GM12878 (cell line): Measurements from ENCODE around the gene CLDN12. TPM values are rescaled to one million over a fixed set of nuclear protein-coding genes. Genes with fewer than 3 reads are reported as not detected.

Experiments used
- ATAC-seq: fragments of 200-7000 bp; cut with Tn5 transposase; 3 replicates; pipeline ENCODE4 v1.9.1; 2020; ENCODE audit warnings: mild to moderate bottlenecking, moderate library complexity
- BruUV-seq: library from RNA; stranded (reverse); fragments of 400-500 nt; replicated peaks from 2 replicates; lab custom pipeline; 2021; lab: Mats Ljungman, UMichigan
- CTCF ChIA-PET: fragments of 300-600 bp; sonication (Branson Sonifier 250); formaldehyde crosslinking; extraction: SDS; loops from one replicate; lab custom pipeline; 2021; ENCODE audit warnings: inconsistent platforms; lab: Yijun Ruan, JAX
- POLR2A ChIA-PET: fragments of 350-600 bp; formaldehyde crosslinking; extraction: SDS; loops from one replicate; lab custom pipeline; 2021; ENCODE audit warnings: inconsistent platforms; lab: Charles Lee
- RAD21 ChIA-PET: fragments of 300-600 bp; sonication (Branson Sonifier 250); formaldehyde crosslinking; loops from one replicate; lab custom pipeline; 2023; ENCODE audit warnings: antibody characterized with exemption; ENCODE audit not compliant: unreplicated experiment; lab: Charles Lee
- SMC1A ChIA-PET: fragments of 300-600 bp; sonication (Branson Sonifier 250); formaldehyde crosslinking; loops from one replicate; lab custom pipeline; 2023; ENCODE audit not compliant: unreplicated experiment, uncharacterized antibody; lab: Charles Lee
- DNase-seq: peaks from one replicate; pipeline ENCODE4 v3.0.0-alpha.2; 2011; ENCODE audit warnings: low read depth, low spot score
- FAIRE-seq: peaks from 3 replicates; lab custom pipeline; 2011; peaks lifted over from hg19 to GRCh38; lab: Jason Lieb, UNC
- H2AFZ ChIP-seq: 2 replicates; pipeline ENCODE4 v1.6.0; 2011; ENCODE audit warnings: low read depth, low read length, control low read depth; ENCODE audit not compliant: control insufficient read depth
- H3K27ac ChIP-seq: 2 replicates; pipeline ENCODE4 v1.5.1; 2011; ENCODE audit warnings: control low read depth; ENCODE audit not compliant: control insufficient read depth, insufficient read depth
- H3K27me3 ChIP-seq, 2 experiments: replicated peaks in 1 of 2; 2 replicates each; pipeline versions ENCODE4 v1.6.0 to v1.6.1; 2011; ENCODE audit warnings: low read length in 1 of 2; ENCODE audit not compliant: control insufficient read depth in 2 of 2, insufficient read depth in 2 of 2
- H3K36me3 ChIP-seq, 2 experiments: 2 replicates each; pipeline ENCODE4 v1.5.1; 2011; ENCODE audit warnings: low read length in 1 of 2; ENCODE audit not compliant: control insufficient read depth in 2 of 2, insufficient read depth in 2 of 2
- H3K4me1 ChIP-seq: 2 replicates; pipeline ENCODE4 v1.6.1; 2011; ENCODE audit warnings: mild to moderate bottlenecking, low read length, moderate library complexity, mixed read lengths; ENCODE audit not compliant: control insufficient read depth, insufficient read depth
- H3K4me2 ChIP-seq: 2 replicates; pipeline ENCODE4 v1.6.0; 2011; ENCODE audit warnings: control low read depth; ENCODE audit not compliant: control insufficient read depth, insufficient read depth
- H3K4me3 ChIP-seq: fragments of 200-600 bp; sonication (generic); 2 replicates; pipeline ENCODE4 v1.5.1; 2016
- H3K79me2 ChIP-seq: 2 replicates; pipeline ENCODE4 v1.6.0; 2011; ENCODE audit warnings: low read length; ENCODE audit not compliant: control insufficient read depth, insufficient read depth
- H3K9ac ChIP-seq: 2 replicates; pipeline ENCODE4 v1.8.0; 2011; ENCODE audit warnings: low read length, control low read depth, mixed read lengths; ENCODE audit not compliant: control insufficient read depth, insufficient read depth
- H3K9me3 ChIP-seq: replicated peaks from 3 replicates; pipeline ENCODE4 v1.5.1; 2011; ENCODE audit warnings: mild to moderate bottlenecking, low read length; ENCODE audit not compliant: control insufficient read depth, insufficient read depth
- H4K20me1 ChIP-seq: 2 replicates; pipeline ENCODE4 v1.6.0; 2011; ENCODE audit not compliant: control insufficient read depth, insufficient read depth
- ATF2 ChIP-seq: IDR thresholded peaks from 2 replicates; pipeline ENCODE4 v1.6.1; 2012; ENCODE audit warnings: low read length, inconsistent platforms
- BCL11A ChIP-seq: IDR thresholded peaks from 2 replicates; pipeline ENCODE4 v1.6.1; 2011; ENCODE audit warnings: low read depth, low read length
- BHLHE40 ChIP-seq, 2 experiments: fragments of 450-650 bp in 1 of 2; IDR thresholded peaks; 2 replicates each; pipeline ENCODE4 v1.6.1; 2011 to 2017; ENCODE audit warnings: low read depth in 2 of 2, borderline replicate concordance in 1 of 2, improper control_type of control experiment in 1 of 2, low read length in 1 of 2, mild to moderate bottlenecking in 1 of 2
- CUX1 ChIP-seq: IDR thresholded peaks from 2 replicates; pipeline ENCODE4 v1.6.1; 2012; ENCODE audit warnings: improper control_type of control experiment, low read depth, low read length; ENCODE audit not compliant: insufficient replicate concordance
- EGR1 ChIP-seq, 2 experiments: IDR thresholded peaks; 1 replicate in 1 of 2; 2 replicates in 1 of 2; pipeline ENCODE4 v1.6.1; 2011 to 2012; ENCODE audit warnings: low read depth in 2 of 2, low read length in 2 of 2, borderline replicate concordance in 1 of 2, mild to moderate bottlenecking in 1 of 2, moderate library complexity in 1 of 2
- ETV6 ChIP-seq, 2 experiments: fragments of 450-650 bp in 1 of 2; IDR thresholded peaks in 1 of 2; conservative IDR thresholded peaks in 1 of 2; 2 replicates each; pipeline ENCODE4 v1.6.1; 2014; ENCODE audit warnings: antibody characterized with exemption in 1 of 2, borderline replicate concordance in 1 of 2, low read depth in 1 of 2, mild to moderate bottlenecking in 1 of 2, moderate library complexity in 1 of 2
- FOS ChIP-seq: IDR thresholded peaks from 3 replicates; pipeline ENCODE4 v1.6.1; 2011; ENCODE audit warnings: borderline replicate concordance; ENCODE audit not compliant: insufficient read length; ENCODE audit errors: extremely low read depth
- LARP7 ChIP-seq: fragments of 450-650 bp; IDR thresholded peaks from 2 replicates; pipeline ENCODE4 v1.6.1; 2017; ENCODE audit warnings: mild to moderate bottlenecking
- NFYA ChIP-seq: IDR thresholded peaks from 2 replicates; pipeline ENCODE4 v1.6.1; 2011; ENCODE audit warnings: low read depth, mild to moderate bottlenecking, low read length, improper control_type of control experiment, borderline replicate concordance
- NR2C2 ChIP-seq: IDR thresholded peaks from 2 replicates; pipeline ENCODE4 v1.6.1; 2011; ENCODE audit warnings: borderline replicate concordance, low read depth; ENCODE audit not compliant: control insufficient read depth, insufficient read length
- POLR2AphosphoS2 ChIP-seq: IDR thresholded peaks from 2 replicates; pipeline ENCODE4 v1.6.1; 2011; ENCODE audit warnings: low read depth, mild to moderate bottlenecking, low read length, improper control_type of control experiment, moderate library complexity
- POLR2AphosphoS5 ChIP-seq: IDR thresholded peaks from 2 replicates; pipeline ENCODE4 v1.6.1; 2011; ENCODE audit warnings: mild to moderate bottlenecking, low read length, inconsistent platforms
- SIX5 ChIP-seq: IDR thresholded peaks from 2 replicates; pipeline ENCODE4 v1.6.1; 2011; ENCODE audit warnings: mild to moderate bottlenecking, low read depth, low read length, moderate library complexity; ENCODE audit not compliant: severe bottlenecking
- SPI1 ChIP-seq: IDR thresholded peaks from 2 replicates; pipeline ENCODE4 v1.6.1; 2011; ENCODE audit warnings: low read depth, mild to moderate bottlenecking, low read length, moderate library complexity, borderline replicate concordance; ENCODE audit not compliant: insufficient read depth
- WGBS: methylation state at CpG from one replicate; pipeline ENCODE4 v1.1.6; 2016; ENCODE audit warnings: low lambda C conversion rate; ENCODE audit not compliant: insufficient replicate concordance, insufficient coverage; ENCODE audit errors: missing lambda C conversion rate; 5-methylcytosine and 5-hydroxymethylcytosine counted together
- in situ Hi-C: fragments of 300-500 bp; cut with MboI; formaldehyde crosslinking; loops from 9 replicates; pipeline ENCODE4 v1.14.3; 2018; ENCODE audit warnings: mixed read lengths
- intact Hi-C: fragments of 100-400 bp; cut with micrococcal nuclease; formaldehyde crosslinking; loops from one replicate; pipeline ENCODE4 v1.14.2; 2022; ENCODE audit not compliant: unreplicated experiment
- polyA plus RNA-seq, 11 experiments: library from polyadenylated mRNA; depleted of rRNA in 4 of 11; unstranded in 6 of 11; stranded (reverse) in 5 of 11; fragments of >200 nt; fragmentation: Nextera tagmentation in 4 of 11; fragmentation: Illumina TruSeq in 1 of 11; extraction: Ambion mirVana in 4 of 11; extraction: Trizol in 1 of 11; gene quantifications; 1 replicate in 1 of 11; 2 replicates in 10 of 11; pipeline versions ENCODE4 v1.2.1 to v1.2.3, GENCODE V29; 2011 to 2016; ENCODE audit warnings: inconsistent platforms in 2 of 11, missing spikeins in 2 of 11, low read depth in 1 of 11
- total RNA-seq, 4 experiments: library from RNA; depleted of rRNA in 3 of 4; stranded (reverse); fragments of >200 nt in 3 of 4; fragmentation: Illumina TruSeq in 1 of 4; extraction: Trizol in 1 of 4; gene quantifications; 2 replicates each; pipeline versions ENCODE4 v1.2.1 to v1.2.3, GENCODE V29; 2013 to 2021
- TF ChIP-seq, protein P1 (sequence below): fragments of 450-650 bp; IDR thresholded peaks from 2 replicates; pipeline ENCODE4 v1.6.1; 2017; ENCODE audit warnings: mild to moderate bottlenecking, low read depth, inconsistent platforms; ENCODE audit not compliant: poor library complexity, severe bottlenecking

Gene CLDN12
- total and polyA plus RNA-seq, 10 of the 15 experiments (the other 5 are each of a cell fraction or from before 2014, with no cell fraction given) = 3.1 to 41.1 (median 6.8) TPM

DNA sequence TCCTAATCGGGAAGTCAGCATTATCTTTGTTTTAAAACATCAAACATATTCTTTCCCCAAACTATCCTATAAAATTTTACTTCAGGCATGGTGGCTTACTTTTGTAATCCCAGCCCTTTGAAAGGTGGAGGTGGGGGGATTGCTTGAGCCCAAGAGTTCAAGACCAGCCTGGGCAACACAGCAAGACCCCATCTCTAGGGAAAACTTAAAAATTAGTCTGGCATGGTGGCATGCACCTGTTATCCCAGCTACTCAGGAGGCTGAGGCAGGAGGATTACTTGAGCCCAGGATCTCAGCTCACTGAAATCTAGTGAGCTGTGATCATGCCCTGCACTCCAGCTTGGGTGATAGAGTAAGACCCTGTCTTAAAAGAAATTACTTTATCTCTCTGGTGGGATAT, 4.9 kb downstream of the CLDN12 start:
- in situ Hi-C loops = no loop called here
- no peaks in the 10 kb centered on the region for H3K36me3 ChIP-seq
- TF ChIP-seq BHLHE40 (IDR thresholded peaks at IDR 0.05; ENCODE audit: borderline replicate concordance in 1 of 2, low read depth in 2 of 2, low read length in 1 of 2) (no peak), NR2C2 (no peak), POLR2AphosphoS5 (no peak), BCL11A (no peak), SPI1 (no peak), LARP7 (no peak), POLR2AphosphoS2 (no peak), SIX5 (no peak), NFYA (no peak), ETV6 (conservative IDR thresholded peaks at IDR 0.05 in 1 of 2, IDR thresholded peaks at IDR 0.05 in 1 of 2; ENCODE audit: borderline replicate concordance in 1 of 2, low read depth in 1 of 2) (no peak), EGR1 (IDR thresholded peaks at IDR 0.05; ENCODE audit: borderline replicate concordance in 1 of 2, low read depth in 2 of 2, low read length in 2 of 2) (no peak), ATF2 (no peak), CUX1 (no peak), FOS (no peak)
- TF ChIP-seq, protein P1, sequence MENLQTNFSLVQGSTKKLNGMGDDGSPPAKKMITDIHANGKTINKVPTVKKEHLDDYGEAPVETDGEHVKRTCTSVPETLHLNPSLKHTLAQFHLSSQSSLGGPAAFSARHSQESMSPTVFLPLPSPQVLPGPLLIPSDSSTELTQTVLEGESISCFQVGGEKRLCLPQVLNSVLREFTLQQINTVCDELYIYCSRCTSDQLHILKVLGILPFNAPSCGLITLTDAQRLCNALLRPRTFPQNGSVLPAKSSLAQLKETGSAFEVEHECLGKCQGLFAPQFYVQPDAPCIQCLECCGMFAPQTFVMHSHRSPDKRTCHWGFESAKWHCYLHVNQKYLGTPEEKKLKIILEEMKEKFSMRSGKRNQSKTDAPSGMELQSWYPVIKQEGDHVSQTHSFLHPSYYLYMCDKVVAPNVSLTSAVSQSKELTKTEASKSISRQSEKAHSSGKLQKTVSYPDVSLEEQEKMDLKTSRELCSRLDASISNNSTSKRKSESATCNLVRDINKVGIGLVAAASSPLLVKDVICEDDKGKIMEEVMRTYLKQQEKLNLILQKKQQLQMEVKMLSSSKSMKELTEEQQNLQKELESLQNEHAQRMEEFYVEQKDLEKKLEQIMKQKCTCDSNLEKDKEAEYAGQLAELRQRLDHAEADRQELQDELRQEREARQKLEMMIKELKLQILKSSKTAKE = no peak

More for the DNA sequence above, 4.9 kb downstream of the CLDN12 start:
- ChIA-PET RAD21 (no interaction called here), POLR2A (no interaction called here), SMC1A (interaction anchor here (0.9 to 1.4 kb wide), 3 partner anchors 12 to 62 kb away, joined by 5 to 6 read pairs (median 6); partner anchors contain the start of gene GTPBP10), CTCF (interaction anchor here (1.4 to 2.2 kb wide), 3 partner anchors 20 to 95 kb away, joined by 3 to 8 read pairs (median 5); no protein-coding TSS in a partner anchor)
- BruUV-seq = no TSS peak
- Histone ChIP-seq H4K20me1 (no peaks in the 10 kb centered on the region), H3K4me1 (no peaks in the 10 kb centered on the region), H3K9ac (no peak overlapping the region), H3K27me3 (no peaks in the 10 kb centered on the region), H3K4me2 (no peak overlapping the region), H3K9me3 (no peaks in the 10 kb centered on the region), H2AFZ (no peak overlapping the region), H3K4me3 (no peak overlapping the region), H3K79me2 (peaks cover 6% of the 10 kb centered on the region), H3K27ac (no peak overlapping the region)
- ATAC-seq = no peak
- intact Hi-C loops = no loop called here
- WGBS = 100% methylated on average over 1 of the region's 1 CpG
- DNase-seq = no peak
- no peak for FAIRE-seq
